HG02759 (cell line): Measurements from ENCODE around the gene HLTF.
"Not testable (repeated sequence)": the region's sequence is repeated elsewhere in the genome, so short reads cannot be mapped to it uniquely, and the experiment has no call there.

Experiments used
- ATAC-seq: cut with Tn5 transposase; IDR thresholded peaks from one replicate; pipeline ENCODE4 v1.9.1; 2021; ENCODE audit warnings: mild to moderate bottlenecking, moderate library complexity; ENCODE audit not compliant: unreplicated experiment

Gene HLTF, protein sequence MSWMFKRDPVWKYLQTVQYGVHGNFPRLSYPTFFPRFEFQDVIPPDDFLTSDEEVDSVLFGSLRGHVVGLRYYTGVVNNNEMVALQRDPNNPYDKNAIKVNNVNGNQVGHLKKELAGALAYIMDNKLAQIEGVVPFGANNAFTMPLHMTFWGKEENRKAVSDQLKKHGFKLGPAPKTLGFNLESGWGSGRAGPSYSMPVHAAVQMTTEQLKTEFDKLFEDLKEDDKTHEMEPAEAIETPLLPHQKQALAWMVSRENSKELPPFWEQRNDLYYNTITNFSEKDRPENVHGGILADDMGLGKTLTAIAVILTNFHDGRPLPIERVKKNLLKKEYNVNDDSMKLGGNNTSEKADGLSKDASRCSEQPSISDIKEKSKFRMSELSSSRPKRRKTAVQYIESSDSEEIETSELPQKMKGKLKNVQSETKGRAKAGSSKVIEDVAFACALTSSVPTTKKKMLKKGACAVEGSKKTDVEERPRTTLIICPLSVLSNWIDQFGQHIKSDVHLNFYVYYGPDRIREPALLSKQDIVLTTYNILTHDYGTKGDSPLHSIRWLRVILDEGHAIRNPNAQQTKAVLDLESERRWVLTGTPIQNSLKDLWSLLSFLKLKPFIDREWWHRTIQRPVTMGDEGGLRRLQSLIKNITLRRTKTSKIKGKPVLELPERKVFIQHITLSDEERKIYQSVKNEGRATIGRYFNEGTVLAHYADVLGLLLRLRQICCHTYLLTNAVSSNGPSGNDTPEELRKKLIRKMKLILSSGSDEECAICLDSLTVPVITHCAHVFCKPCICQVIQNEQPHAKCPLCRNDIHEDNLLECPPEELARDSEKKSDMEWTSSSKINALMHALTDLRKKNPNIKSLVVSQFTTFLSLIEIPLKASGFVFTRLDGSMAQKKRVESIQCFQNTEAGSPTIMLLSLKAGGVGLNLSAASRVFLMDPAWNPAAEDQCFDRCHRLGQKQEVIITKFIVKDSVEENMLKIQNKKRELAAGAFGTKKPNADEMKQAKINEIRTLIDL

DNA sequence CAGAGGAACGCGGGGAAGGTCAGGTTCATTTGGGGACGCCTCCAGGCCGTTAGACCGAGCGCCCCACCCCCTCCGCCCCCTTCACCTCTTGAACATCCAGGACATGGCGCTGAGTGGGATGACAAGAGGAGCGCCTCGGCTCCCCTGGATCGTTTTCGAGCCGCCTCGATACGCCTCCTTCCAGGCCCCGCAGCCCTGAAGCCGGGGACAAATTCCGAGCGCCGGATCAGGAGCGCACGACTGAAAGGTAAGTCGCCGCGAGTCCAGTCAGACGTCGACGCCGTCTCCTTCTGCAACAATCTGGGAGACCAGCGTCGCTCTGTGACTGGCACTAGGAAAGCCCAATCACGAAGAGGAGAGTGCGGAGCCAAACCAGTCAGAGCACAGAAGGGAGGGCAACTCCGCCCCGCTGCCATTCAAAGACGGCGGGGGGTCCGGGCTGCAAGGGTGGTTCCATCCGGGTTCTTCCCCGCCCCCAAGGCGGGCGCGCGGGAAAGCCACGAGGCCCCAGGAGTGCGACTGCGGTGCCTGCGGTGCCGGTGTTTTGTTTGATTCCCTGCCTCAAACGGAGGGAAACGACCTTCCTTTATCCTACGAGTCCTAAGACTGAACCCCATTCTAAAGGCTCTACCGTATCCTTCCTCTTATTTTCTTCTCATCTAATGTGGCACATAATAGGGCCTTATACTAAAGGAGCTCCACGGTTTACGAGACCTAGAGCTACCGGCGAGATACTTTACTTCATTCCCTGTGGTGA is at the start of gene HLTF:
TSS of gene HLTF (minus strand) at position 302 of the 757 bp plus-strand sequence. CDS start at position 105, 197 bp downstream.
- peak; percentile 98 for ATAC-seq

DNA sequence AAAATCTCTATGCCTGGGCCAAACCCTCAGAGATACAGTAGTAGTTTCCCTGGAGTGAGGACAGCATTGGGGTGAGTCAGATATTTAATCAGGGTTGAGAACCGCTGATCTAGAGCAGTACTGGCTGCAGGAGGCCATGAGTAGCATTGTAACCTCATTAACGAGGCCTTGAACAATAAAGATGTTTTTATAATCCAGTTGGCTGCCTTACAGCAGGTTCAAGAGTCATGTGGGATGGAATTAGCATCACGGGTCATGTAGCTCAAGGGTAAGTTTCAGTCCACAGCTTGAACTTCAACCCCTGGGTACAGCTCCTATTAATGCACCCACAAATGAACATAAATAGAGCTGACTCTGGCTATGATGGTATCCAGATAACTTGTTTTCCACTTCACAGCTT is 48.2 kb upstream of the HLTF start:
- ATAC-seq = no peak

DNA sequence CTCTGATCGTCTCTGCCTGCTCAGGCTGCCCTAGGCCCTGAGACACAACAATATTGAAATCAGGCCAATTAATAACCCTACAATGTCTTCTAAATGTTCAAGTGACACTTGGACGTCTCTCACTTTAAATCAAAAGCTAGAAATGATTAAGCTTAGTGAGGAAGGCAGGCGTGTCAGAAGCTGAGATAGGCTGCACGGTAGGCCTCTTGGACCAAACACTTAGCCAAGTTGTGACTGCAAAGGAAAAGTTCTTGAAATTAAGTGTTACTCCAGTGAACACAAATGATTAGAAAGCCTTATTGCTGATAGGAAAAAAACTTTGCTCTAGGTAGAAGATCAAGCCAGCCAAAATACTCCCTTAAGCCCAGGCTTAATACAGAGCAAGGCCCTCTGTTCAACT is 45.3 kb upstream of the HLTF start:
- no peak for ATAC-seq

DNA sequence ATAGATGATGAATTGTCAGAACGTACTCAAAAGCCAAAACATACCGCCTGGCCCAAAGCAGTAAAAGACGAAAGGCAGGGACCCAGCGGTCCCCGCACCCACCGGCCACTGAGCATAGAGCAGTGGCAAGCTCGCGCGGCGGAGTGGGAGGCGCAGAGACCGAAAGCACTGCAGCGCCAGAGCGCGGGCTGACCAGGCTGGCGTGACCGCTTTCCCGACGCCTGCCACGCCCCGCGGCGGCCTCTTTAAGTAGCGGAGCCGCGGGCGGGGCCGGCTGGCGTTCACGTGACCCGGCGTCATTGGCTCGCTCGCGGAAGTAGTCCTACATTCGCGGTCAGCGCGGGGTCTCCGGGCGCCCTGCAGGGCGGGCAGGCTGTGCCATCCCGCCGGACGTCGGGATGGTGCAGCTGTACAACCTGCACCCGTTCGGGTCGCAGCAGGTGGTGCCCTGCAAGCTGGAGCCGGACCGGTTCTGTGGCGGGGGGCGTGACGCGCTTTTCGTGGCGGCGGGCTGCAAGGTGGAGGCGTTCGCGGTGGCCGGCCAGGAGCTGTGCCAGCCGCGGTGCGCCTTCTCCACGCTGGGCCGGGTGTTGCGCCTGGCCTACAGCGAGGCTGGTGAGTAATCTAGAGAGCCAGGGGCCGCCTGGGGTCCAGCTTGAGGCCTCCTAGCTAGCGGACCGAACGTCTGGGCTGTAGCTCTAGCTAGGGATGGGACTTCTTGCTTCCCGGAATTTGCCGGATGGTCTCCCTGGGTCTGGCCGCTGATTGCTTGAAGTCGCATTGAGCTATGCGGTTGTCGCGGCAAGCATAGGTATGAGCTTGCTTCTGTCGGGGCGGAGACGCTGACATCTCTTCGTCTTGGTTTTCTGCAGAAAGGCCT is 43.2 kb upstream of the HLTF start, which contains the start of gene HPS3:
TSS of gene HPS3 (plus strand) at position 313 of the 880 bp plus-strand sequence. CDS start at position 399, 86 bp downstream.
- ATAC-seq = peak; percentile 95

DNA sequence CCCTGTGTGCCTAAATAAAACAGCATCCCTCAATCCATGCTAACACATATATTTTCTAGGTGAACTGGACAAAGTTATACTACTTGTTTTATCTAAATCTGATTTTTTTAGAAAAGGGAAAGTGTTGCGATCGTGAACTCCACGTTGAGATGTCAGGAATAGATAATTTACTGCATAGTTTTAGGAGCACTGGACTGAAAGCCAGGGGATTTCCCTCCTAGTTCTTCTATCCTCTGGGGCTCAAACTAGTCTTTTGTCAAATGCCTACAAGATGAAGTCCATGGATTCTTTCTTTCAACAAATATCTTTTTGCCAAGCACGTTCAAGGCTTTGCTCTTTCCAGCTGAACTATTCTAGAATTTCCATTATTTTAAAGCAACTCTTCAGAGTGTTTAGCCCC is 42.5 kb upstream of the HLTF start:
- no peak for ATAC-seq

DNA sequence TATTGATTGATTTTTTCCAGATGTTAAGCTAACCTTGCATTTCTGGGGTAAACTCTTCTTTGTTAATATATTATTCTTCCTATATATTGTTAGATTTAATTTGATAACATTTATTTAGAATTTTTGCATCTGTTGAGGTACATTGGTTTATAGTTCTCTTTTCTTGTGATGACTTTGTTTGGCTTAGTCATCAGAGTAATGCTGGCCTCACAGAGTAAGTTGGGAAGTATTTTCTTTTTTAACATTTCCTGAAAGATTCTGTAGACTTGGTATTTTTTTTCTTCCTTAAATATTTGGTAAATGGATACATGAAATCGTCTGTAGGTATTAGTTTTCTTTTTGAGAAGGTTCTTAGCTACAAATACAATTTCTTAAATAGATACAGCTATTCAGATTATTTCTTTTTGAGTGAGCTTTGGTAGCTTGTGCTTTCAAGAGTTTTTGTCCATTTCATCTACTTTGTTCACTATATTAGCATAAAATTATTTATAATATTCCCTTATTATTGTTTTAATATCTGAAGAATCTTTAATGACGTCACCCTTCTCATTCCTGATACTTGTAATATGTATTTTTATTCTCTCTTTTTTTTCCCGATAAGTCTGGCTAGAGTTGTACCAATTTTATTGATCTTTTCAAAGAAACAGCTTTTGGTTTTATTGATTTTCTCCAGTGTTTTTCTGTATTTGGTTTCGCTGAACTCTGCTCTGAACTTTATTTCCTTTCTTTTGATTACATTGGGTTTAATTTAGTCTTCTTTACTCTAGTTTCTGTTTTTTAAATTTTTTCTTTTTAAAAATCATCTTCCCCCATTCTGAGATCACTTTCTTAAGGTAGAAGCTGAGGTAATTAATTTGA is 36.6 kb upstream of the HLTF start:
- no peak for ATAC-seq

DNA sequence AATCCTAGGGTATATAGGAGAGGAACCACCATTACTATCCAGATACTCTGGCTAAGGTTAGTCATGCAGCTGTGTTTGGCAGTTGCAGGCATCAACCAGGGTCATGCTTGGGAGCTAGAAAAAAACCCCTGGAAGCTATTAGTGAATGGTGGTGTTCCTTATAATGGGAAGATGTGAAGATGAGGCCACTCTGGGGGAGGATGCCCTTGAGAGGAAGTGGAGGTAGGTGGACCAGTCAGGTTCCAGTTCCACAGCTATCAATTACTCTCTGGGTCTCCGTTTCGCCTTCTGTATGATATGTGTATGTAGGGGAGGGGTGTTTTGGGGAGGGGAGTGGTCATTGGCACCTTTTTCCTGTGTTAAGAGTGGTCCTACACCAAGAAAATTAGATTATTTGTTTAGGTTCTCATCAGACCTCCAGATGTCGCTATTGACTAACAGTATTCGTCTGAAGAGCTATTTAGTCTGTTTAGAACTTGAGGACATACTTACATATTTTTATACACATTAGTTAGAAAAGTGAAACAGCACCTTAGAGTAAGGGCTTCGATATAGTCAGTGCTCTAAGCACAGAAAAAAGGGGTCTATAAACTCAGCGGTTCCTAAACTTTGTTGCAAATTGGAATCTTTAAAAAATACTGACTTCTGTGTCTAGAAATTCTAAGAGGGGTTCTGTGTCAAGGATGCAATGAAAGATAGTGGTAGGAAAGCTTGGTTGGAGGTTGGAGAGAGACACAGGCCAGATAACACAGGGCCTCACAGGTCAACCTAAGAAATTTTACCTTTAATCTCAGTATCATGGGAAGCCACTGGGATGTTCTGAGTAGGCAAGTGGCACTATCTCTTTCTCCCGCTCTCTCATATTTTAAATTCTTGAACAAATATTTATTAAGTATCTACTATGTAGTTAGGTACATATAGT is 34.0 kb upstream of the HLTF start:
- ATAC-seq = peak; percentile 78

DNA sequence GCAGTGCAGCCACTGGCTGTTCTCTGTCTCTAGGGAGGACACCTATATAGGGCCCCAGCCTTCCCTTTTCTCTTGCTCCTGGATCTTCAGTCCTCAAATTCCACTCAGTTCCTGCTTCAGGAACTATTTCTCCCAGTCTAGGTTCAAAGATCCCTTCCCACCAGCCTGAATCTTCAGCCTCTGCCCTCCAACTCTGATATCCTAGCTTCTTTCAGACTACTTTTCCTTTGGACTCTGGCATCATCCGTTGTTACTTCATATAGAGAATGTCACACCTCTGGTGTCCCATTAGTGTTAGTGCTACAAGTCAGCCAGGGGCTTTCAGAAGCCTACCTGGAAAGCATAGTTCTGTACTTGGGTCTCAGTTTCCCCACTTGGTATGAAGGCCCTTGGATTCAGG is 33.1 kb upstream of the HLTF start:
- ATAC-seq = no peak

DNA sequence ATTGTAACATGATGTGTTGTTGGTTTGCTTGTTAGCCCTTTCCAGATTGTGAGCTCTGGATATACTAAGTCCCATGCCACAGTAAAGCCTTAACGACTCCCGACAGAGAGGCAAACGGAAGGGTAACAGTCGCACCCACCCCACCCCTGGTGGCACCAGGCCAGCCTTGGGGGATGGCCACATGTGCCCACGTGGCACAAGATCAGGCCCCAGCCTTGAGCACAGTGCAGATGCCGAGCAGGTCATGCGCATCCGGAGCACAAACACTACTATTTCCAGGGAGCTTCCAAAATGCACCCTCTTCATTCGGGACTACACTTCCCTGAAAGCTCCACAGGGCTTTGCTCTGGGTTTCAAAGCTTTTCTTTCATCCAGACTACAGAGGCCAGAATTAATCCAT is 32.4 kb upstream of the HLTF start:
- ATAC-seq = no peak

DNA sequence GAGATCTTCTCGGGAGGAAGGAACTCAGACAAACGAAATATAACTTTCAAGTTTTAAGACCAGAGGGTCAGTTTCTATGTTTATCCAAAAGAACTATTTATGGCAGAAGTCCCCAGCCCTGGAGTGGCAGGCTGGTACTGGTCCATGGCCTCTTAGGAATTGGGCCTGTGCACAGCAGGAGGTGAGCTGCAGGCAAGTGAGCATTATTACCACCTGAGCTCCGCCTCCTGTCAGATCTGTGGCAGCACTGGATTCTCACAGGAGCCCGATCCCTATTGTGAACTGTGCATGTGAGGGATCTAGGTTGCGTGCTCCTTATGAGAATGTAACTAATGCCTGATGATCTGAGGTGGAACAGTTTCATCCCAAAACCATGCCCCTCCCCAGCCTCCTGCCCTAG is 28.8 kb upstream of the HLTF start:
- no peak for ATAC-seq

DNA sequence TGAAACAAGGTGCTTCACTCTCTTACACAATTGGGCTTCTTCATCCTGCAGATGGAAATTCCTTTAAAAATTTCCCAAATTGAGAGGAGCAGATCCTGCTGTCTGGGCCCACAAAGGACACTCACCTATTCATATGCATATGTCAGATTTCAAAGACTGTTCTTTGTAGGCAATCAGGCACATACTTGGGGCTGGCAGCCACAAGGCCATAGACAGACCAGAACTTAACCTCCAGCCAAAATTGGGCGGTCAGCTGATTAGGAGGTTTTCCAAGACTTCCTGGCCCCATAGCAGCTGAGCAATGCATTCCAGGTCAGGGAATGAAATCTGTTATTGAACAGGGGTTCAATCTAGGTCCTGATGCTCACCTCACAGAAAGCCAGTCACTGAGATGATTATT is 28.1 kb upstream of the HLTF start:
- ATAC-seq = no peak

DNA sequence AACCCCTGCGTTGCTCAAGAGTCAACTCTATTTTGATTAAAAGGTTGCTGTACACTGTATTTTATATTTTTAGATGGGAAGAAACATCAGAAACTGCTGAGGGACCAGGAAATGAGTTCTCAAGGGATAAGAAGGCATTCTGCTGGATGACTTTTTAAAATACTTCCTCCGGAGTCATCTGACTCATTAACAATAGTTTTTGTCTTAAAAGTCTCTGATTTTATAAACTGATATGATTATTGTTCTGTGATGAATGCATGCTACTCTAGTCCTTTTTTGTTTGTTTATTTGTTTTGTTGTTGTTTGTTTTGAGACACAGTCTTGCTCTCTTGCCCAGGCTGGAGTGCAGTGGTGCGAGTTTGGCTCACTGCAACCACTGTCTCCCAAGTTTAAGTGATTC is 18.2 kb upstream of the HLTF start:
- no peak for ATAC-seq

DNA sequence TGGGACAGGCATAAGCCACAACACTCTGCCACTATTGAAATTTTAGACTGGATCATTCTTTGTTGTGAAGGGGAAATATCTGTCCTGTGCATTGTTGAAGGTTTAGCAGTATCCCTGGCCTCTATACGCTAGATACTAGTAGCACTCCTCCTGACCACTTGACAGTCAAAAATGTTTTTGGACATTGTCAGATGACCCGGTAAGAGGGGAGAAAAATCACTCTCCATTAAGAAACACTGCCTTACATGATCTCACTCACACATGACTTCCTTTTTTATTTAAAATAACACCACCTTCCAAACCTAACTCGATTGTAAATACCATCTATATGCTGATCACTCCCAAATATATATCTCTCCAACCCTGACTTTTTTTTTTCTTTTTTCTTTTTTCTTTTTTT is 15.3 kb upstream of the HLTF start:
- no peak for ATAC-seq

DNA sequence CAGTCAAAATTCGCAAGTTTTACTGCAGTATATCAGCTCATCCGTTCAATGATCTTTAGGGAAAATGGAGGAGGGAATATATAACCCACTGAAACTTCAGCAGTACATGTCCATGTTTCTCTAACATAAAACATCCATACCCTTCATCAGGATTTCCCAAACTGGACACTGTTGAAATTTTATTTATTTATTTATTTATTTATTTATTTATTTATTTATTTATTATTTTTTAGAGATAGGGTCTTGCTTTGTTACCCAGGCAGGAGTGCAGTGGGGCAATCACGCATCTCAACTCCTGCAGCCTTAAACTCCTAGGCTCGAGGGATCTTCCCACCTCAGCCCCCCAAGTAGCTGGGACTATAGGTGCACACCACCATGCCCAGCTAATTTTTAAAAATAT is 14.8 kb upstream of the HLTF start:
- no peak for ATAC-seq

DNA sequence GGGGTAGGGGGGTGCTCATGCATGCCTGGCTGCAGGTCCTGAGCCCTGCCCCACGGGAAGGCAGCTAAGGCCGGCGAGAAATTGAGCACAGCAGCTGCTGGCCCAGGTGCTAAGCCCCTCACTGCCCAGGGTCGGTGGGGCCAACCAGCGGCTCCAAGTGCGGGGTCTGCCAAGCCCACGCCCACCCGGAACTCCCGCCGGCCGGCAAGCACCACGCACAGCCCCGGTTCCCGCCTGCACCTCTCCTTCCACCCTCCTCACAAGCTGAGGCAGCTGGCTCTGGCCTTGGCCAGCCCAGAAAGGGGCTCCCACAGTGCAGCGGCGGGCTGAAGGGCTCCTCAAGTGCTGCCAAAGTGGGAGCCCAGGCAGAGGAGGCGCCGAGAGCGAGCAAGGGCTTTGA is 11.7 kb upstream of the HLTF start:
- not testable (repeated sequence) for ATAC-seq

DNA sequence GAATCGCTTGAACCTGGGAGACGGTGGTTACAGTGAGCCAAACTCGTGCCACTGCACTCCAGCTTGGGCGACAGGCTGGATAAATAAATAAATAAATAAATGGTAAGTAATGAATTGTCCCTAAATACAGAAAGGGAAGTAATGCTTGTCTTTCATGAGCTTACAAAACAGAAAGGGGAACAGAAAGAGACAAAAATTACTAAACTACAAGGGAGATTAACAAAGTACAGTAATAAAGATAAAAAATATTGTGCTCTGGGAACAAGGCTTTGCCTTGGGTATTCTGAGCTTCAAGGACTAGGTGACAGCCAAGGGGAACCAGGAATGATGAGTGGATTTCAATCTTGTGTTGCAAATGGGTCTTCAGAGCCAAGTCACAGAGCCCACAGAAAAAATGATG is 9.2 kb upstream of the HLTF start:
- ATAC-seq = peak; percentile 79

DNA sequence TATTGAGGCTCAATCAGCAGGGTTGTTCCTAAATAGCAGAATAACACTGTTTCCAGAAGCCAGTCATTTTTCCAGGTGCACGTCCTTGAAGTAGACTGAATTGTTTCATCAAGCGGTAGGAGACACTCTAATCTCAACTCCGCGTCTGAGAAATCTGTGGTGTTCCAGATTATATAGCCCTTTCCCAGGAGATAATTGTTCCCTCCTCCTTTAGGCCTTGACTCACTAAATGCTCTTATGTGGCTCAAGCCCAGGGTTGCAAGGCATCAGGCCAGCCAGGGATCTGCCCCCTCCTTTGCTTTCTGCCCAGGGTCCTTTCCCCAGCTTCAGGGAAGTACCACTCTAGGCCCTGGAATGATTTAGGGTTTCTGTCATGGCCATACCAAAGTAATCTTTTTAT is 5.7 kb upstream of the HLTF start:
- ATAC-seq = no peak

DNA sequence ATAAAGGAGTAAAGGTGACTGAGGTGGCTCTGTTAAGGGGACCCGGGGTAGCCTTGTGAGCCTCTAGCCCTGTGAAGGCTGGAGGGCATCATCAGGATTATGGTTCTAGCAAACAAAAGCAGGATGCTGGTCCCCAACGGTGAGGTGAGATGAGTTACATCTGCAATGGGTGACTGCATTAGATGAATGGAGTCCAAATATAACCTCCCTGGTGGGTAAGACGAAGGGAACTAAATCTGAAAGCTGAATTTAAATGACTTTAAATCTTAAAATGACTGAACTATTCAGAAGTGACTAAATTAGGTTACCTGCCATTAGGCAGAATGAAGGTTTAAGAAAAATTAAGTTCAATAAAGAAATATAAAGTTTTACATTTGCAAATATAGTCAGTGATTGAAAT is 4.6 kb upstream of the HLTF start:
- no peak for ATAC-seq
